Right lobe of liver (tissue), 6 donors: ENCODE results near the gene CCDC158. TPM values are rescaled to one million over a fixed set of nuclear protein-coding genes. Genes with fewer than 3 reads are reported as not detected.

Source experiments
- ATAC-seq, 4 donors: fragments of 200-7000 bp; cut with Tn5 transposase; one replicate each; pipeline ENCODE4 v1.9.1; 2020; ENCODE audit warnings: mild to moderate bottlenecking in 4 of 4, moderate library complexity in 4 of 4
- DNase-seq, 3 donors: peaks; one replicate each; pipeline ENCODE4 v3.0.0-alpha.2; 2020
- H3K27ac ChIP-seq, 3 donors: fragments of 200-600 bp; one replicate each; pipeline ENCODE4 v1.8.0; 2022
- H3K27me3 ChIP-seq, 2 donors: fragments of 200-600 bp; one replicate each; pipeline ENCODE4 v1.8.0; 2022
- H3K36me3 ChIP-seq, 4 donors: fragments of 200-600 bp; sonication (generic) in 1 of 4; one replicate each; pipeline versions ENCODE4 v1.5.1 to v1.8.0; 2017 to 2022; ENCODE audit warnings: control low read depth in 1 of 4
- H3K4me1 ChIP-seq, 4 donors: fragments of 200-600 bp; sonication (generic) in 1 of 4; one replicate each; pipeline versions ENCODE4 v1.5.1 to v1.8.0; 2017 to 2022; ENCODE audit warnings: control low read depth in 1 of 4
- H3K4me3 ChIP-seq, 3 donors: fragments of 200-600 bp; one replicate each; pipeline ENCODE4 v1.8.0; 2022
- H3K9me3 ChIP-seq, 4 donors: fragments of 200-600 bp; sonication (generic) in 1 of 4; one replicate each; pipeline versions ENCODE4 v1.5.1 to v1.8.0; 2017 to 2022; ENCODE audit warnings: control low read depth in 1 of 4
- POLR2A ChIP-seq: fragments of 450-650 bp; IDR thresholded peaks from one replicate; pipeline ENCODE4 v1.6.1; 2017; ENCODE audit warnings: antibody characterized with exemption, mild to moderate bottlenecking
- WGBS: methylation state at CpG from one replicate; pipeline ENCODE4 v1.1.6; 2018; ENCODE audit warnings: low coverage, low lambda C conversion rate; ENCODE audit not compliant: insufficient coverage; ENCODE audit errors: missing lambda C conversion rate; 5-methylcytosine and 5-hydroxymethylcytosine counted together
- intact Hi-C, 2 donors: fragments of 100-400 bp; cut with DNase I; formaldehyde crosslinking; loops; one replicate each; pipeline versions ENCODE4 v1.11.2 to v1.14.1; 2022
- small RNA-seq, 2 experiments: library from RNA; depleted of rRNA; stranded (forward); fragments of <200 nt; gene quantifications; one replicate each; pipeline ENCODE3, GENCODE V24; 2016
- total RNA-seq, 6 experiments: library from RNA; depleted of rRNA in 2 of 6; stranded (reverse); fragments of >200 nt in 2 of 6; fragmentation: NEBNext Ultra II Directional in 3 of 6; extraction: Animal tissue kit (Norgen Biotek cat#: 25700) in 3 of 6; gene quantifications; one replicate each; pipeline versions ENCODE4 v1.1.0 to v1.2.4, GENCODE V29; 2016 to 2023
- TF ChIP-seq, protein P1 (sequence below), 4 donors: fragments of 200-600 bp in 3 of 4; fragments of 450-650 bp in 1 of 4; IDR thresholded peaks; one replicate each; pipeline versions ENCODE4 v1.5.1 to v1.8.0; 2016 to 2022; ENCODE audit warnings: antibody characterized with exemption in 4 of 4, mild to moderate bottlenecking in 2 of 4
- donor health status: DM: no; HTN: yes; CAD: no.
- donor health status: DM: no; HTN: no; CAD: no.
- donor health status: DM: no; HTN: no; CAD: no.
- donor health status: DM: no; HTN: yes; CAD: no.
- donor health status: DM: no; HTN: yes; CAD: no.

The CCDC158 gene
- total RNA-seq, 6 experiments from 2014 or later: 0.51 to 2.9 (median 1.3) TPM

DNA sequence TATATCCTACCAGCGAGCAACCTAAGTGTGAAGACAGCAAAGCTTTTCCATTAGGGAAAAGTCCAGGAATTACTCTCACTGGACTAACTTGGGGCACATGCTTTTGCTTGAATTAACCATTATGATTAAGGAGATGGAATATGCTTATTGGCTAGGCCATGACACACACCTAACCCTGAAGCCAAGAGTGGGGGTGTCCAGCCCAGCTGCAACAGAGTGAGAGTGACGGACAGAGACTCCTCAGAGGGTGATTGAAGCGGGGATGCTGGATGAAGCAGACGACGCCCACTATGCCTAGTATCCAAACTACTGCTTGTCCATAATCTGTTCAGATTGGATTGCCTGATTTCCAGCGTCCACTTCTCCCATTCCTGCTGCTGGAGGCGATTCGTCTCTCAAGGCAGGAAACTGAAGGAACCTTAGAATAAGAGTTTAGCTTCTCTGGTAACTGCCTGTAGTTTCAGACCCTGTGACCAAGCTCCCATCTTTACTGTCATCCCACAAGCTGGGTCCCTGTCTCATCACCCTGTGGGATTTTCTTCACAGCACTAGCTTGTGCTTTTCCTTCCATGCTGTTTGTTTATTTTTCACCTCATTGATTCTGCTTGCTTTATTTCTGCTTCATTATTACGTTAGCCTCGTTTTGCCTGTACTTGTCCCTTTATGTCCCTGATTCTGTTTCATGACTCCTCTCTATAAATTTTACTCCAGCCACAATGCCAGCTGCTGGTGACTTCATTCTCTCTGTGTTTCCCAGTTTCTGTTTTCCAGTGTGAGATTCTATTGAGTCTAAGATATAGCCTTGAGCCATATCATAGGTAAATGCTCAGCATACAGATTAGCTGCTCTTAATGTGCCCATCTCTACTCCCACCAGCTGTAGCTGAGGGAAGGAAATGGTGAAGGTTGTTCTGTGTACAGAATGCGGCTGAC is 150.4 kb downstream of the CCDC158 start:
- DNase-seq: no peak
- Histone ChIP-seq H3K27ac (no peak overlapping the region), H3K27me3 (no peaks in the 10 kb centered on the region), H3K9me3 (no peaks in the 10 kb centered on the region), H3K4me1 (peaks cover 0 to 27% (median 8%) of the 10 kb centered on the region in 4 donors), H3K4me3 (no peak overlapping the region), H3K36me3 (no peaks in the 10 kb centered on the region)
- no peak for TF ChIP-seq POLR2A
- intact Hi-C loops: no loop called here
- peak in 1 of 4 donors; percentile 4 for ATAC-seq
- 59% methylated on average over 5 of the region's 11 CpGs for WGBS

DNA sequence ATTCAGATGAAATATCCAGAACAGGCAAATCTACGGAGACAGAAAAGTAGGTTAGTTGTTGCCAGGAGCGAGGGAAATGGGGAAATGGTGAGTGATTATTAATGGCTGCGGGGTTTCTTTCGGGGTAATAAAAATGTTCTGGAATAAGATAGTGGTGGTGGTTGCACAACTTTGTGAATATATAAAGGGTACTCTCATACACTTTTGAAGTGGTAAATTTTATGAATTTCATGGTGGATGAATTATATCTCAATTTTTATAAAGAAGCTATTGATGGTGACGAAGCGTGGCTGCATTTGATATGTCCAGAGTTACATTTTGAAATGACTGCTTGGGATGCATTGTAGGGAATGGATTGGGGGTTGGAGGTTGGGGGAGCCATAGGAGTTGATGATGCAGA is 153.1 kb downstream of the CCDC158 start:
- intact Hi-C loops: no loop called here
- TF ChIP-seq, protein P1, sequence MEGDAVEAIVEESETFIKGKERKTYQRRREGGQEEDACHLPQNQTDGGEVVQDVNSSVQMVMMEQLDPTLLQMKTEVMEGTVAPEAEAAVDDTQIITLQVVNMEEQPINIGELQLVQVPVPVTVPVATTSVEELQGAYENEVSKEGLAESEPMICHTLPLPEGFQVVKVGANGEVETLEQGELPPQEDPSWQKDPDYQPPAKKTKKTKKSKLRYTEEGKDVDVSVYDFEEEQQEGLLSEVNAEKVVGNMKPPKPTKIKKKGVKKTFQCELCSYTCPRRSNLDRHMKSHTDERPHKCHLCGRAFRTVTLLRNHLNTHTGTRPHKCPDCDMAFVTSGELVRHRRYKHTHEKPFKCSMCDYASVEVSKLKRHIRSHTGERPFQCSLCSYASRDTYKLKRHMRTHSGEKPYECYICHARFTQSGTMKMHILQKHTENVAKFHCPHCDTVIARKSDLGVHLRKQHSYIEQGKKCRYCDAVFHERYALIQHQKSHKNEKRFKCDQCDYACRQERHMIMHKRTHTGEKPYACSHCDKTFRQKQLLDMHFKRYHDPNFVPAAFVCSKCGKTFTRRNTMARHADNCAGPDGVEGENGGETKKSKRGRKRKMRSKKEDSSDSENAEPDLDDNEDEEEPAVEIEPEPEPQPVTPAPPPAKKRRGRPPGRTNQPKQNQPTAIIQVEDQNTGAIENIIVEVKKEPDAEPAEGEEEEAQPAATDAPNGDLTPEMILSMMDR (IDR thresholded peaks at IDR 0.05): no peak
- no peak for TF ChIP-seq POLR2A
- no peak overlapping the region for H3K27ac ChIP-seq
- DNase-seq (no peak), ATAC-seq (no peak)
- H3K27me3 ChIP-seq: no peaks in the 10 kb centered on the region
- H3K4me1 ChIP-seq: peaks cover 0 to 11% (median 1%) of the 10 kb centered on the region in 4 donors
- no peaks in the 10 kb centered on the region for H3K36me3 ChIP-seq
- no peaks in the 10 kb centered on the region for H3K9me3 ChIP-seq
- WGBS: 94% methylated on average over 6 of the region's 6 CpGs
- no peak overlapping the region for H3K4me3 ChIP-seq

DNA sequence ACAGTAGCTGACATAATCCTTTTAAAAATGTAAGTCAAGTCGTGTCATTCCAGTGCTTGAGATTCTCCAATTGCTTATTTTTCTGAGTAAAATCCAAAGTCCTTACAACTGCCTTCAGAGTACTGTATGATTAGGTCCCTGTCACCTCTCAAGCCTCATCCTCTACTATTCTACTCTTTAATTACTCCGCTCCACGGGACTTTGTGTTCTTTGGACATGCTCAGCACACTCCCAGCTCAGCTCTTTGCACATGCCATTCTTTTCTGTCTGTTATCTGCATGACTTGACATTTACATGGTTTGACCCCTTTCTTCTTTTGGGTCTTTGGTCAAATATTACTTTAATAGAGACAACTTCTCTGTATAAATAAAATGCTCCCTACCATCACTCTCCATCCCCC is 154.3 kb downstream of the CCDC158 start:
- ATAC-seq: no peak
- intact Hi-C loops: no loop called here

DNA sequence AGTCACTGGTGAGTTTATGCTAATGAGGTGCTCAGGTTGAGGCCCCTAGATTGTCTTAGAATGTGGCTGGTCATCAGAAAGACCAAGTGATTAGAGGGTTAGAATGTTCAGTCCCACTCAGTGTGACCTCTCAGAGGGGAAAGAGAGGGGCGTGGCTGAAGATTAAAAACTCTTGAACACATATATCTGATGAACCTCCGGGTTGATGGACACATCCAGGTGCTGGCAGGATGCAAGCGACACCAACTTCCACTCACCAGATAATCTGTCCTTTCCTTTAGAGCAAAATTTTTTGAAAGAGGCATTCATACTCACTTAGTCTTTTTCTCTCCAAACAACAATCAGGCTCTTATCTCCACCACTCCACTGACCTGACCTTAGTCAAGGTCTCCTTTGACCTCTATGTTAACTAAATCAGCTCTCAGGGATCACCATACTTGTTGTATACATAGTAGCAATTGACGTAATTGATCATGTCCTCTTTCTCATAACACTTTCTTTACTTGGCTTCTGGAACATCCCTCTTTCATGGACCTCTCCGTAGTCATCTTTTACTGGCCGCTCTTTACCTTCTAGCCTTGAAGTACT is 155.2 kb downstream of the CCDC158 start:
- Histone ChIP-seq H3K4me1 (peaks cover 0 to 3% (median 0%) of the 10 kb centered on the region in 4 donors), H3K9me3 (no peaks in the 10 kb centered on the region), H3K4me3 (no peak overlapping the region), H3K36me3 (no peaks in the 10 kb centered on the region), H3K27me3 (no peaks in the 10 kb centered on the region), H3K27ac (no peak overlapping the region)
- DNase-seq (no peak), ATAC-seq (no peak)
- no peak for TF ChIP-seq POLR2A
- TF ChIP-seq, protein P1 (IDR thresholded peaks at IDR 0.05): no peak
- intact Hi-C loops: no loop called here
- 75% methylated on average over 6 of the region's 6 CpGs for WGBS

More for the DNA sequence above, 154.3 kb downstream of the CCDC158 start:
- no peaks in the 10 kb centered on the region for H3K4me1 ChIP-seq
- WGBS: 72% methylated on average over 3 of the region's 3 CpGs
- no peak overlapping the region for H3K4me3 ChIP-seq
- H3K36me3 ChIP-seq: no peaks in the 10 kb centered on the region
- DNase-seq: no peak
- no peak overlapping the region for H3K27ac ChIP-seq
- no peaks in the 10 kb centered on the region for H3K27me3 ChIP-seq
- H3K9me3 ChIP-seq: no peaks in the 10 kb centered on the region
- no peak for TF ChIP-seq POLR2A
- TF ChIP-seq, protein P1 (IDR thresholded peaks at IDR 0.05): no peak

Small RNA genes lying within 50 kb of the gene (small RNA-seq; reads per million reads assigned to genes)
- 0 reads per million in 2 experiments for gene RF00278
- 0 reads per million in 2 experiments for gene RNU6-1000P

Other genes with a start within 250 kb of the CCDC158 start
- 100 to 1,000 TPM; 102 to 133 (median 125) TPM for gene SCARB2, start 207.3 kb downstream of the CCDC158 start, total RNA-seq
- 1 to 10 TPM; 1.2 to 5.0 (median 2.9) TPM for gene FAM47E, start 169.4 kb downstream of the CCDC158 start, total RNA-seq
- gene STBD1, start 114.4 kb downstream of the CCDC158 start, total RNA-seq: 10 to 100 TPM; 16.3 to 53.5 (median 37.6) TPM
- 10 to 100 TPM; 15.2 to 35.8 (median 29.9) TPM for gene SHROOM3, start 14.1 kb upstream of the CCDC158 start, total RNA-seq